ENCODE data around the gene KCNK15.
"Not testable (repeated sequence)": the region's sequence is repeated elsewhere in the genome, so short reads cannot be mapped to it uniquely, and the experiment has no call there.

Gene KCNK15

GRCh38 chr20:44745598-44746366 lies at the start of gene KCNK15:
Gene KCNK15, plus strand, starts transcription at chr20:44745865. Its CDS starts 46 bp downstream, at chr20:44745911.
- no peak for DNase-seq

- DNase-seq = no peak
These were observed 49.4 kb upstream of the KCNK15 start for GRCh38 chr20:44696315-44696714.

GRCh38 chr20:44697041-44697440 lies 48.6 kb upstream of the KCNK15 start:
- DNase-seq = not testable (repeated sequence)

- DNase-seq = no peak
These were observed 47.3 kb upstream of the KCNK15 start for GRCh38 chr20:44698351-44698750.

- DNase-seq = no peak
These were observed 45.4 kb upstream of the KCNK15 start for GRCh38 chr20:44700306-44700705.

GRCh38 chr20:44701118-44701857 lies 44.4 kb upstream of the KCNK15 start:
- DNase-seq = no peak

GRCh38 chr20:44701858-44702256 lies 43.8 kb upstream of the KCNK15 start:
- DNase-seq = no peak

GRCh38 chr20:44702776-44703175 lies 42.9 kb upstream of the KCNK15 start:
- DNase-seq = no peak

- no peak for DNase-seq
These were observed 42.3 kb upstream of the KCNK15 start for GRCh38 chr20:44703183-44703925.

GRCh38 chr20:44703956-44704488 lies 41.6 kb upstream of the KCNK15 start:
- no peak for DNase-seq

GRCh38 chr20:44704551-44704971 lies 41.1 kb upstream of the KCNK15 start:
- no peak for DNase-seq

- DNase-seq = no peak
These were observed 40.1 kb upstream of the KCNK15 start for GRCh38 chr20:44705364-44706094.

GRCh38 chr20:44706301-44707017 lies 39.2 kb upstream of the KCNK15 start:
- no peak for DNase-seq

- DNase-seq = no peak
These were observed 38.6 kb upstream of the KCNK15 start for GRCh38 chr20:44707018-44707579.

- DNase-seq = no peak
These were observed 36.3 kb upstream of the KCNK15 start for GRCh38 chr20:44709380-44709779.

- DNase-seq = no peak
These were observed 35.9 kb upstream of the KCNK15 start for GRCh38 chr20:44709797-44710196.

- no peak for DNase-seq
These were observed 34.4 kb upstream of the KCNK15 start for GRCh38 chr20:44711237-44711636.

- no peak for DNase-seq
These were observed 31.5 kb upstream of the KCNK15 start for GRCh38 chr20:44714102-44714700.

GRCh38 chr20:44714701-44715498 lies 30.8 kb upstream of the KCNK15 start, which contains the start of gene CCN5:
Gene CCN5, plus strand, starts transcription at chr20:44715369. Its CDS starts 22 bp downstream, at chr20:44715391.
- DNase-seq = peak; percentile 67
